Measurements from ENCODE around the gene CHDH.

CHDH gene

DNA sequence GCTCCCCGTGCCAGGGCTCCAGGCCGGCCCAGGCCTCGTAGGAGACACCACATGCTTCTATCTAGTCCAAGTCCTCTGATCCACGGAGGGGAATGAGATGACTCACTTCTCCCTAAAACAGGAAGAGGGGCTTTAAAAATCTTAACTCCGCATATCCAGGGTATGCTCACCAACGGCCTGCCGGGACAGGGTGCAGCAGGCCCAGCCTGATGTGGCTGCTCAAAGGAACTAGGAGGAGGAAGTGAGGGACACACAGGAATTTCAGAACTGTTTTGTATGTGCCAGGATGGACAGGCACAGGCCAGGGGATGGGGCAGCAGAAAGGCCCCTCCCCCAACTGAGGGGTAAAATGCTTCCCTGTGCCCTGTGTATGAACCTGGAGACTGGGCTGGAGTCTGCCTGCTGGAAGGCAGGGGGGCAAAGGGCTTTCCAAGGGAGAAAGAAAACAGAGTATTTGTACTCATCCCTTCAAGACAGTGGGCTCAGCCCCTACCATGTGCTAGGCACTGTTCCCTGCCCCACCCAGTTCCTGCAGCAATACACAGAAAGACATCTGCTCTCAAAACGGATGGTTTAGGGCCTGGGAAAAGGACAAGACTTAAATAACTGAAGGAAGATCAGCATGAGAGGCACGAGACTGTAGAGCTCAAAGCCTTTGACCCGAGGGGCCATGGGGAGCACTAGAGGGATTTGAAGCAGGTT, 22.1 kb downstream of the CHDH start:
- no peak for DNase-seq (ENCODE audit: low read depth, low spot score)

DNA sequence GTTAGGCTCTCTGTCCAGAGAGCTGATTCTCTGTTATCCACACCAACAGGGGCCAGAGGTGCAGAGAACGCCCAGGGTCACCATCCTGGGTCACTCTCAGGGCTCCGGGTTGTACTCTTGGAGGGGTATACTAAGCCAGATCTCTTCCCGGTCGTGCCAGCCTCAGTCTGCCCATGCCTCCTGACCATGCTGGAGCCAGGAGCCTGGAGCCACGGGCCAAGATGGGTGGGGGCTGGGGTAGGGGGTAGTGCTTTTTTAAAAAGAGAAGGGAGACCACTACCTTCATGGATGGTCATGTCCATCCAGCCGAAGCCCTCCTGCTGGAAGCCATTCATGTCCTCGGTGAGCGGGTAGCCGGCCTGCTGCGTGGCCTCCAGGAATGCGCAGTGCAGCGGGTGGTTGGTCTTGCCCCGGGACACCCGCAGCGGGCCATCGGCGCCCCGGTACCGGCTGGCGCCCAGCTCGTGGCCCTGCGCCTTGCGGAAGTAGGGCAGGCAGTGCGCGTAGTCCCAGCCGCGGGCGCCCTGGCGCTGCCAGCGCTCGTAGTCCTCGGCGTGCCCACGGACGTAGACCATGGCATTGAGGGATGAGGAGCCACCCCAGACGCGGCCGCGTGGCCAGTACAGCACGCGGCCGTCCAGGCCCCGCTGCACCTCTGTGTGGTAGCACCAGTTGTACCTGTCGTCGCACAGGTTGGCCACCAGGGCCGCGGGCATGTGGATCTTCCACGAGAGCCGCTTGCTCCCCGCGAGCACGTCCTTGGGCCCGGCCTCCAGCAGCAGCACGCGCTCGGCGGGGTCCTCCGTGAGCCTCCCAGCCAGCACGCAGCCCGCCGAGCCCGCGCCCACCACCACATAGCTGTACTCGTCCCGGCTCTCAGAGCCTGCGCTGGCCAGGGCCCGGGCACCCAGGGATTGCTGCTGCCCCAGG, 22.9 kb downstream of the CHDH start:
- DNase-seq (ENCODE audit: low read depth, low spot score): no peak

DNA sequence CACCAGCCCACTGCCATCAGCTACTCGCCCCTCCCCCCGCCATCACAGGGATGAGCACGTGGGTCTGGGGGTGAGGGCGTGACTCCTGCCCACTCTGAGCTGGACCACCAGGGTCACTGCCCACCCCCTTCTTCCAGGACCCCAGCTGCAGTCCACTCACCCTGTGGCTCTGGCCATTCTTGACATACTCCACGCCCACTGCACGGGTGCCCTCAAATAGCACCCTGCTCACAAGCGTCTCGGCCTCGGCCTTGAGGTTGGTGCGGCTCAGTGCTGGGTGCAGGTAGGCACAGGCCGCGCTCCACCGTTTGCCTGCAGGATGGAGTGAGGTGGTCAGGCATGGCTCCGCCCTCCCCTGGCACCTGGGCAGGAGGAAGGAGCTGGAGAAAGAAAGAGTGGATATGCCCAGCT, 23.9 kb downstream of the CHDH start:
- no peak for DNase-seq (ENCODE audit: low read depth, low spot score)

DNA sequence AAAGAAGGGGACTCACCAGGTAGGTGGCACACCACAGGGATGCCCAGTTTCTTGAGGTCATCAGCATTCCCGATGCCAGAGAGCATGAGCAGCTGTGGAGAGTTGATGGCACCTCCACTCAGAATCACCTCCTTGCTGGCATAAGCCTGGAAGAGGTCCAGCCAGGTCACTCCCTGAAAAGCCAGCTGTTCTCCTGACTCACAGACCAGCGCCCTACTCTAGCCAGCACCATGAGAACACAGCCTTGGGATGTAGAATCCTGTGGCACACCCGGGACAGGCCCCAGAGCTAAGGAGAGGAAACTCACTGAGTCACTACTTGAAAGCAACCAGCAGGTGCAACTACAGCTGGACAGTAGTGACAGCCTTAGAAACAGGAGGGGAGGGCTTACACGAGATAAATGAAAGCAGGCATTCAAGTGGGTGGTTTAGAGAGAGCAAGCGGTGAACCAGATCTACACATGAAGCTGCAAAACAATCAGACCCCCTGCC, 24.5 kb downstream of the CHDH start:
- DNase-seq (ENCODE audit: low read depth, low spot score): no peak

DNA sequence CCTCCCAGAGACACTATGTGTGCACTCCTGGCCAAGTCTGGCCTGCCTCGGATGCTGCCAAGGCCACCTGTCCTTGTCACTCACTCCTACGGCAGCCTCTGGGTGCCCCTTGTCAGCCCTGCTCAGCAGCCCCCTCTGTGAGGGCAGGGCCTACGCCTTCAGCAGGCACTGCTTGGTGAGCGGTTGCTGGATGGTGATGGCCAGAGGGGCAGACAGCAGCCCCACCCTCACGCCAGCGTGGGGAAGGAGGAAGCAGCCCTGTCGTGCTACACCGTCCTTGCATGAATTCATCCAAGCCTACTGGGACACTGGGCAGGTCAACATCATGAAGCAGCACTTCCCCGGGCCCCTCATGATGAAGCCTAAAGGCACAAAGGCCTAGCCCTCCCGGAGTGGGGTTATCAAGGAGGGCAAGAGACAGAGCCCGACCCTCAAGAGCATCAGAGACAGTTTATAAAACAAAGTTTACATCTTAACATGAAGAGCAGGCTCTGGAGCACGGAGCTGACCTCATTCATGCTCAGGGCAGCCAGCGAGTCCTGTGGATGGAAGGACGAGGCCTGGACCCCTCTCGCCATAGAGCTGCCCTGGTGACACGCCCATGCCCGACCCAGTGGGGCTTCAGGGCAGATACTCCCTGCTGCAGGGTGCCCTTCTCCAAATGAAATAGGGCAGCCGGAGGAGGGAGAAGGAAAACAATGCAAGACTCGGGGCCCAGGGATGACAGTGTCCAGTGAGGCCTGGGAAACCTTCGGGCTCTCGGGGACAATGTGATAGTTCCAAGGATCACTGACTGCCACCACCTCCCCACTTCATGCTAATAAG, 25.3 kb downstream of the CHDH start:
- no peak for DNase-seq (ENCODE audit: low read depth, low spot score)

DNA sequence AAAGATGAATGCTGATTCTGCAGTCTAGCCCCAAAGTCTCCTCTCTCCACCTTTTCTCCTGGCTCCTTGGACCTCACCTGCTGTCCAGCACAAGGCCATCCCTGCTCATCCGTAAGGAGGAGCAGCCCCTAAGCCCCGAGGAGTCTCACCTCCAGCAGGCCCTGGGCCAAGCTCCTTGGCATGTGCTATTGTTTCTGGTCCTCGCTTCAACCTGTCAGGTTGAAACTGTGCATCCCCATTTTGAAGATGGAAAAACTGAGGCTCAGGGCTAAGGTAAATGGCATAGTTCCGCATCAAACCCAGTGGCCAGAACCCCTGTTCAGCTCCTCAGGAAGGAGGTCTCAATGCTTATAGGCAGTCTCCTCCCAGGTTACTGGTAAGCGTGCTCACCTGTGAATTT, 26.1 kb downstream of the CHDH start:
- DNase-seq (ENCODE audit: low read depth, low spot score): no peak

DNA sequence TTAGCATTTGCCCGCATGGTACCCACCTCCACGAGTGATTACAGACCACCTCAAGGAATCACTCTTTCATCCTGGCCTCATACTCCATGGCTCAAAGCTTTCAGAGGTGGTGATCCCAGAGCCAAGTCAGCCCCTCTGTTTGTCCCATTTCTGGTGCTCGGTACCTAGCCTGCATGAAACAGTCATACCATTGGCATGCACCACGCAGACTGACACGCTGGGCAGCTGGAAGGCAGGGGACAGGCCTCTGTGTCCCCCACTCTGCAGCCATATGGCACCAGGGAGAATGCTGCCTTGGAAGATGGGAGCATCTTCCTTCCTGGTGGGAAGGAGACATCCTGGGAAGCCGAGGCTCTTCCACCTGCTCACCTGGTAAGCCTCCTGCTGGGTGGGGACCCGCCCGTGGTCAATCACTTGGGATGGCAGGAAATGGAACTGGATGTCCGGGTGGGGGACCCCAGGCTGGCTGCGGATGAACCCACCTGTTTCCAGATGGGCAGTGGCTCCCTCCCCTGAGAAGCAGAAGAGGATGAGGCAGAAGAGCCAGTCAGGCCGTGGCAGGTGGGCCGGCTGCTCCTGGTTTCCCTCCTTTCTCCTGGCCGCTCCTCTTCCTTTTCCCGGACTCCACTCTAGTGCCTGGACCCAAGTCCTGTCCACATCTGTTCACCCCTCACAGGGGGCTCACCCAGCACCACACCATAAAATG, 26.9 kb downstream of the CHDH start:
- no peak for DNase-seq (ENCODE audit: low read depth, low spot score)

DNA sequence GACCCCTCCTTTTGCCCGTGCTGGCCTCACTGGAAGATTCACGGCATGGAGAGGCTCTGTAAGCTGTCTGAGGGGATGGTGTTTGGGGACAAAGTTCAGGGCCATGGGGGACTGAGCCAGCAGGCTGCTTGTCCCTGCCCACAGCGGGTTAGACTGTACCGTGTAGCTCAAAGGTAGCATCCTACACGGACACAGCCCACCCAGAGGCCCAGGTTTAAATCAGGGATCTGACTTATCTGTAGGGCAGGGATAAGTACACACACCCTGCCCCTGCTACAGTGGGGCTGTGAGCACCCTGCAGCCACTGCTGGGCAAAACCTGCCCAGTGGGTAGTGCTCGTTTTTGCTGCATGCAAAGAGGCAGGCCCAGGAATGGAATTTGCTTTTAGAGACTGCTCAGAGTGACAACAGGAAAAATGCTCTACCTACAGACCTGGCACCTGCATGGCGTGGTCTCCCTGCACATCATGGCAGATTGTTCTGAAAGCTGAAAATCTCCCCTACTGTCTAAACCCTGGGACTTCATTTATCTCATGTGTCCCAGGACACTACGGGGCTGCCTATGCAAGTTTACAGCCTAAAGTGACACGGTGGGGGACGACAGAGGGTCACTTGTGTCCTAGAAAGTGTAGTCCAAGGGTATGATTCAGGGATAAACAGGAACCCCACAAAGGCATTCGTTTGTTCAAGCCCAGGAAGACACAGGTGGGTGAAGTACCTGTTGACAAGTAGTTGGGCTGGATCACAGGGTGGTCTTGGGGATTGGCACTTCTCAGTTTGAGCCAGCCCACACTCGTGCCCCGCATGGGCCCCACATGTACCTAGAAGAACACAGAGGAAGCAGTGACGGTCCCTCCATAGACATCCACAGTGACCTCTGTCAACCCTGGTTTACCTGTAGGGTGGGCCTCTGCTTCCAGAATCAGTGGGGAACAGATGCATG, 27.7 kb downstream of the CHDH start:
- no peak for DNase-seq (ENCODE audit: low read depth, low spot score)

DNA sequence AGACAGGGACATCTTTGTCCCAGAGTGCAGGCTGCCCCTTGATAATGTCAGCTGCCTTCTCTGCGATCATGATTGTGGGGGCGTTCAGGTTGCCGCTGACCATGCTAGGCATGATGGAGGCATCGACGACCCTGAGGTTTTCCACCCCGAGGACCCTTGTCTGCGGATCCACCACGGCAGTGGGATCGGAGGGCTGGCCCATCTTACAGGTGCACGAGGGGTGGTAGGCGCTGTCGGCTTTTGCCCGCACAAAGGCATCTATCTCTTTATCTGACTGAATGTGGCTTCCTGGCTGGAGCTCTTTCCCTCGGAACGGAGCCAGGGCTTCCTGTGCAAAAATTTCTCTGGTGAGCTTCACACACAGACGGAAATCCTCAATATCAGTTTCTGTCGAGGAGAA, 28.4 kb downstream of the CHDH start:
- no peak for DNase-seq (ENCODE audit: low read depth, low spot score)

DNA sequence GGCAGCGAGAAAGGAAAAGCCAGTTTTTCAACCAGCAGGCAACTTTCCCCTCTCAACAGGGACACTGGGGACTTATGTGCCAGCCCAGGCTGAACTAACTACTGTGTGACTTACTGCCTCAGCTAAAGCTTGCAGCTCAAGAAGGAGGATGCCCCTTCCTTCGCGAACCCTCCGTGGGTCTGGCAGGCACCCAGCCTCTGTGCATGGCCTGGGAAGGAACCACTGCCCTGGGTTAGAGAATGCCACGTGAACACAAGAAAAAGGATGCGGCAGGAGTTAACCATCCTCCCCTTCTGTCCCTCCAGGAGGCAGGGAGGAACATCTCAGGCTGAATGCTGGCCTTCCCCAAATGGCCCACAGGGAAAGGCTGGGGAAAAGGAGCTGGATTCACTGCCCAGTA, 29.0 kb downstream of the CHDH start:
- no peak for DNase-seq (ENCODE audit: low read depth, low spot score)

DNA sequence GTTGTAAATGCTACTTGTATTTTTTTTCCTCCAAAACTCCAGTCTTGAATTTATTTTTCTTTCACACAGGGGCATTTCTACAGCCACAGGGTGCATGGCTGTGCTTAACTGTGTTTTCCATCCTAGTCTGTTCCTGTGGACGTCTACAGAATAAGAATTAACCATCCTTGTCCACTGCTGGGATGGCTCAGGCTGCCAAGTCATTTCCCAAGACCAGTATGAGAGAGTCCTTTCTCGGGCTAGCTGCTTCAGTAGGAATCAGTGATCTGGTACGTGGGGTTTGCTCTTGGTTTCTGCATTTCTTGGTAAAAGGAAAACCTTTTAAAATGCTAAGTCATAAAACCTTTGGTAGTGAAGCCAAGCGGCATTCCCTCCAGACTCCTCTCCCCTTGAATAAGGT, 29.8 kb downstream of the CHDH start:
- DNase-seq (ENCODE audit: low read depth, low spot score): no peak

DNA sequence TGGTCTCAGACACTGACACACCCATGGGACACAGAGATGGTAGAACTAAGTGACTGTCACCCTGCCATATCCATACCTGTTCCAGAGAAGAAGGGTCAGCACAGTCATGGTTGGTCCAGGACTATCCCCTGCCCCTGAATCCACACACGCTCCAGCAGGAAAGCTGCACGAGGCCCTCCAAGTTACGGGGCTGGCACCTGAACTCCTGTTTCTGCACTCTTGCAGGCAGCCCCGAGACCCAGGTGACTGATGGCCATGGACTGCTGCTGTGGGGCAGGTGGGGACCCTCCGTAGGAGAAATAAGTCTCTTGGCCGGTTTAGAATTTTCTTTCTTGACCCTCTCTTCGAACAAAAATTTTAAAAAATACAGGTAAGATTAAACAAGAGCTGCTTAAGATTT, 30.6 kb downstream of the CHDH start:
- DNase-seq (ENCODE audit: low read depth, low spot score): no peak

DNA sequence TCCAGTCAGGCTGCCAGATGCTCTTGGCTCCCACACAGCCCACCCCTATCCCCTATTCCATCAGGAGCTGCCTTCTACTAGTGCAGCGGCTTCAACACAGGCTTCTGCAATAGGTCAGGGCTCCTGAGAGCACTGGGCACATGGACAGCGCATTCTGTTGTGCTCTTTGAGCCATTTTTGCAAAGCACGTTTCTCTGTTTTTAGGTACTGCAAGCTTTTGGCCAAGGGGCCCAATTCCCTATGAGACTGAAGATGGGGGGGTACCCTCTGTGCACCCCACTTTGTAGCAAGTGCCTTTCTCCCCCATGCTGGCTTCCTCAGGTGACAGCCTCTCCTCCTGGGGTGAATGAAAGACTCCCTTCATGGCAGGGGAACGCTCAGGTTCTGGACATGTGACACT, 31.2 kb downstream of the CHDH start:
- DNase-seq (ENCODE audit: low read depth, low spot score): no peak

DNA sequence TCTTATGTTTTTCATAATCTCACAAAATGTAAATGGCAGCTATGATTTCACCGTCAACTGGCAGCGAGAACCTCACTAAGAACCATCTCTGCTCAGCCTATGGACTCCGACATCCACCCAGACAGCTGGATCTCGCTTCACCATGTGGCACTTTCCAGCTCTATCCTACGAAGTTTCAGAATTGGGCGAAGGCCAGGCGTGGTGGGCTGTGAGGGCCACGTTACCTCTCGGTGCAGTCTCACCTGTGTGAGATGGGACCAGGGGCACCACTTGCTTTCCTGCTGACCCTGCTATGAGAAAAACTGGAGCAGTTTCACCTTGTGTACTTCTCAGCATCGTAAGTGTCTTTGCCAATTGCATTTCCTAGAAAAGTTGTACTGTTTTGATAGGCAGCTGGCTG, 32.3 kb downstream of the CHDH start:
- no peak for DNase-seq (ENCODE audit: low read depth, low spot score)

DNA sequence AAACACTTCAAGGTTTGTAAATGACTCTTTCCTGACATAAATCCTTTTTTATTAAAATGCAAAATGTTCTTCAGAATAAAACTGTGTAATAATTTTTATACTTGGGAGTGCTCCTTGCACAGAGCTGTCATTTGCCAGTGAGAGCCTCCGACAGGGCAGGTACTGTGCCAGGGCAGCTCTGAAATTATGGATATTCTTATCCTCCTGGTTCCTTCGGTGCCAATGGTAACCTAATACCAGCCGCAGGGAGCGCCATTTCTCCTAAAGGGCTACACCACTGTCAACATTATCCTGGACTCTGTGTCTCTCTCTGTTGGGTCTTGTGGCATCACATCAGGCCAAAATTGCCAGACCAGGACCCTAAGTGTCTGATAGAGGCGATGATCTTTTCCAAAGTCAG, 33.0 kb downstream of the CHDH start:
- no peak for DNase-seq (ENCODE audit: low read depth, low spot score)

DNA sequence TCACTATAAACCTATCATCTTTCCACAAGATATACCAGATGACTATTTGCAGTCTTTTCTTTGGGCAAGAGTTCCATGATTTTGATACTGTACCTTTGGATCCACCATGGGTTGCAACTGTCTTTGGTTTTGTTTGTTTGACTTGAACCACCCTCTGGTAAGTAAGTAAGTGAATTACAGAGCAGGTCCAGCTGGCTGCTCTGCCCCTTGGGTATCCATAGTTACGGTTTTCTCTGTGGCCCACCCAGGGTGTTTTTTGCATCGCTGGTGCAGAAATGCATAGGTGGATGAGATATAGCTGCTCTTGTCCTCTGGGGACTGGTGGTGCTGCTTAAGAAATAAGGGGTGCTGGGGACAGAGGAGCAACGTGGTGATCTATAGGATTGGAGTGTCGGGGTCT, 33.8 kb downstream of the CHDH start:
- no peak for DNase-seq (ENCODE audit: low read depth, low spot score)

DNA sequence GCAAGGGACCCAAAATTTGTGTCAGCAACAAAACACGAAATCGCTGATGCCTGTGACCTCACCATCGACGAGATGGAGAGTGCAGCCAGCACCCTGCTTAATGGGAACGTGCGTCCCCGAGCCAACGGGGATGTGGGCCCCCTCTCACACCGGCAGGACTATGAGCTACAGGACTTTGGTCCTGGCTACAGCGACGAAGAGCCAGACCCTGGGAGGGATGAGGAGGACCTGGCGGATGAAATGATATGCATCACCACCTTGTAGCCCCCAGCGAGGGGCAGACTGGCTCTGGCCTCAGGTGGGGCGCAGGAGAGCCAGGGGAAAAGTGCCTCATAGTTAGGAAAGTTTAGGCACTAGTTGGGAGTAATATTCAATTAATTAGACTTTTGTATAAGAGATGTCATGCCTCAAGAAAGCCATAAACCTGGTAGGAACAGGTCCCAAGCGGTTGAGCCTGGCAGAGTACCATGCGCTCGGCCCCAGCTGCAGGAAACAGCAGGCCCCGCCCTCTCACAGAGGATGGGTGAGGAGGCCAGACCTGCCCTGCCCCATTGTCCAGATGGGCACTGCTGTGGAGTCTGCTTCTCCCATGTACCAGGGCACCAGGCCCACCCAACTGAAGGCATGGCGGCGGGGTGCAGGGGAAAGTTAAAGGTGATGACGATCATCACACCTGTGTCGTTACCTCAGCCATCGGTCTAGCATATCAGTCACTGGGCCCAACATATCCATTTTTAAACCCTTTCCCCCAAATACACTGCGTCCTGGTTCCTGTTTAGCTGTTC, 34.9 kb downstream of the CHDH start:
- no peak for DNase-seq (ENCODE audit: low read depth, low spot score)

DNA sequence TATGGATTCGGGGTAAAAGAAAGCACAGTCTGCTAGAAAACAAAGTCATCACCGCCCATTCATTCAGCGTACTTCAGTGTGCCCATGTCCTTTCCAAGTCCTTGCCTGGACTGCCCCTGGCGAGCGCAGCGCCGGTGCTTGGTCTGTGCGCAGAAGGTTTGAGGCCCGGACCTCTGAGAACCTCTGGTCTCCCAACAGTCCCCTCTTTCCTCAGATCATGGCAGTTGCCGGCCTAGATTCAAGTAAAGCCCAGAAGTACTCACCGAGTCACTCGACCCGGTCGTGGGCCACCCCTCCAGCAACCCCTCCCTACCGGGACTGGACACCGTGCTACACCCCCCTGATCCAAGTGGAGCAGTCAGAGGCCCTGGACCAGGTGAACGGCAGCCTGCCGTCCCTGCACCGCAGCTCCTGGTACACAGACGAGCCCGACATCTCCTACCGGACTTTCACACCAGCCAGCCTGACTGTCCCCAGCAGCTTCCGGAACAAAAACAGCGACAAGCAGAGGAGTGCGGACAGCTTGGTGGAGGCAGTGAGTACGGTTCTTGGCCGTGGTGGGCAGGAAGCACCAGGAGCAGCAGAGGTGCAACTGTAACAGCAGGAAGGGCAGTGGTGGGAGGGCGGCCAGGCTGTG, 36.3 kb downstream of the CHDH start:
- DNase-seq (ENCODE audit: low read depth, low spot score): no peak

DNA sequence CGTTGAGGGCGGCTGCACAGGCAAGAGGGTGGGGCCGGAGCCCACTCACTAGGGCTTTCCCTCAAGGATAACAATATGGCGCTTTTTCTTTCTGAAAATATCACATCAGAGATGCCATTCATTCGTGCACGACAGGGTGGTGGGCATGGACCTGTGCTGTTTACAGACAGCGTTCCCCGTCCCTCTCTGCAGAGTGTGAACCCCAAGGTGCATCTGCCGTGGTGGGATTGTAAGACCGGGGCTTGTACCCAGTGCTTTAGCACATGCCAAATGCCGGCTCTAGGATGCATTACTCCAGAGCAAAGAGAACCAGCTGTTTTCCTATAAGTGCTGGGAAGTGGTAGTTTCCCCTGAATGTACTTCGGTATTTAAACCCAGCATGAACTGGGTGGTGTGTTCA, 37.0 kb downstream of the CHDH start:
- no peak for DNase-seq (ENCODE audit: low read depth, low spot score)
